GM12891 (cell line): ENCODE data around the gene F2RL3.

Source experiments
- DNase-seq: peaks from one replicate; pipeline ENCODE4 v3.0.0; 2011; ENCODE audit warnings: low spot score; ENCODE audit not compliant: insufficient read length
- FAIRE-seq: peaks from 2 replicates; lab custom pipeline; 2011; peaks lifted over from hg19 to GRCh38; lab: Jason Lieb, UNC
- PAX5 ChIP-seq: IDR thresholded peaks from 2 replicates; pipeline ENCODE4 v1.6.1; 2011; ENCODE audit warnings: low read length, moderate library complexity, mild to moderate bottlenecking; ENCODE audit not compliant: insufficient read depth, severe bottlenecking
- POLR2A ChIP-seq: IDR thresholded peaks from 2 replicates; pipeline ENCODE4 v1.6.1; 2011; ENCODE audit warnings: low read depth, low read length, control low read depth
- POLR2AphosphoS5 ChIP-seq: IDR thresholded peaks from 2 replicates; pipeline ENCODE4 v1.6.1; 2011; ENCODE audit warnings: low read depth, low read length, control low read depth
- POU2F2 ChIP-seq: IDR thresholded peaks from 2 replicates; pipeline ENCODE4 v1.6.1; 2011; ENCODE audit warnings: low read depth, mild to moderate bottlenecking, control low read depth, low read length, moderate library complexity
- SPI1 ChIP-seq: IDR thresholded peaks from 2 replicates; pipeline ENCODE4 v1.6.1; 2011; ENCODE audit warnings: low read depth, low read length, control low read depth
- TAF1 ChIP-seq: IDR thresholded peaks from 2 replicates; pipeline ENCODE4 v1.6.1; 2011; ENCODE audit warnings: low read depth, low read length, control low read depth

F2RL3 gene

DNA sequence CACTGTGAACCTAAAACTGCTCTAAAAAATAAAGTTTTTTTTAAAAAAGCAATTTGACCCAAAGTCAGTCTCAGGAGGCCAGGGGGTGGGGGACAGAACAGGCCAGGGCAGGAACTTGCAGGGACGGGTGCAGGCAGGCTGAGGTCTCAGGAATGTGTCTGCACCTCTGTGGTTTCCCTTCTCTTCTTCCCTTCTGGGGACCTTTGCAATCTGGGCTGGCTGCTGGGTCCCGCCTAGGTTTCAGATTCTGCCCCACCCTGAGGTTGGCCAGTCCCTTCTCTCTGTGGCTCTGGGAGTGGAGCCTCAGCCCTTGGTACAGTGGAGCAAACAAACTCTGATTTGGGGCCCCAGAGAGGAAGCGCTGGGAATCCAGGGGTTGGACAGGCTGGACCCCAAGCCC lies 5.3 kb upstream of the F2RL3 start:
- TF ChIP-seq POU2F2 (no peak), SPI1 (no peak), POLR2A (no peak), PAX5 (no peak), POLR2AphosphoS5 (no peak), TAF1 (no peak)
- no peak for DNase-seq
- FAIRE-seq, result no peak

- DNase-seq (no peak), FAIRE-seq (no peak)
- TF ChIP-seq SPI1 (no peak), POU2F2 (no peak), POLR2AphosphoS5 (no peak), POLR2A (no peak), PAX5 (no peak), TAF1 (no peak)
These were observed 3.6 kb upstream of the F2RL3 start for GRCh38 chr19:16885166-16885565.

DNA sequence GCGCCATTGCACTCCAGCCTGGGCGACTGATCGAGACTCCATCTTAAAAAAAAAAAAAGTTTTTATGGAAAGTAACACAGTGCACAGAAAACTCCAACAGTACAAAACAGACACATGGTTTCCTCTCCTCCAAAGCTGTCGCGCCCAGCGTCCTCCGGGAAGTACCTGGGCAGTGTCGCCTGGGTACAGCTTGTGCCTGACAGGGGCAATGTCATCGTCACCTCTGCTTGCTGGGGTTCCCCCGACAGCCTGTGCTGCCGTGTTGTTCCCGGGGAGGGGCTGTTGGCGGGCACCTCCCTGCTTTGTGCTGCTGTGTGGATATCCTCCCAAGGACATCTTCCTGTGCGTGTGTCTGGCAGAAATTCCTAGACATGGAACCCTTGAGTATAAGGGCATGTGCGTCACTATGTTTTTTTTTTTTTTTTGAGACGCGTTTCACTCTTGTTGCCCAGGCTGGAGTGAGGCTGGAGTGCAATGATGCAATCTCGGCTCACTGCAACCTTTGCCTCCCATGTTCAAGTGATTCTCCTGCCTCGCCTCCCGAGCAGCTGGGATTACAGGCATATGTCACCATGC lies 2.4 kb upstream of the F2RL3 start:
- FAIRE-seq (no peak), DNase-seq (no peak)
- TF ChIP-seq SPI1 (no peak), POLR2AphosphoS5 (no peak), PAX5 (no peak), POLR2A (no peak), TAF1 (no peak), POU2F2 (no peak)

DNA sequence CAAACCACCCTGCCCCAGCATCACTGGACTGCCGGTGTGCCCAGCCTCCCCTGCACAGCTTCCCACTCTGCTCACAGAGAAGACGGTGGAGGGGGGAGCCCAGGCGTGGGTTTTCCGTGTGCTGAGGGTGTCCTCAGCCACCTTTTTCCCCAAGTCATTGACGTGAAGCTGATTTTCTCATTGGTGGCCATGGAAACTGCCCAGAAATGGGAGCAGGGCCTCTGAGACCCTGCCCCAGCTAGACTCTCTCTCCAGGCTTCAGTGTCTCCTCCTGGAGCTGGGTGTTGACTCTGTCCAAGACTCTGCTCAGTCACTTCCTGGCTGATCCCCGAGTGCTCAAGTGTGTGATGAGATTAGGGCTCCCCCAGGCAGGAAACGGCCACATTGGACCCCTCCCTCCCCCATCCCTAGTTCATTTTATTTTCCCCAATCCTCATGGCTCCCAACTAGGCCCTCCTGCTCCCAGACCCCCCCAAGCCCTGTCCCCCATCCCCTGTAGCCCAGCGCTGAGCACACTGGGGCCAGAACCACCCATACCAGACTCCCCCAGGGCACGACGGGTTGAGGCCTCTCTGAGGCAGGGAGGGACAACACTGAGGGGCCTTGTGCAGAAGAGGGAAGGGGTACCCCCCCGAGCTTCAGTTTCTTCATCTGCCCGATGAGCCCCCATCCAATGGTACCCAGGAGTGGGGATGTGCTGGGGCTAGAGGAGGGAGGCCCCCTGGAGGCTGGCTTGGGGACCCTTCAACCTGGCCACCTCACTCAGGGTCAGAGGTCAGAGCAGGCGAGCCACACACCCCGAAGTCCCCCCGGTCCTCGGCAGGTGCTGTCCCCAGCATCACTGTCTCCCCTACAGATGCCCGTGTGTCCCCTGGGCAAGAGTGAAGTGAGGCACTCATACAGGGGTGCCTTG lies 1.2 kb upstream of the F2RL3 start:
- no peak for FAIRE-seq

GRCh38 chr19:16889366-16889882 lies 625 bp downstream of the F2RL3 start:
- peak; percentile 31 for FAIRE-seq

More for the DNA sequence above, 1.2 kb upstream of the F2RL3 start:
- TF ChIP-seq POLR2A, result no peak
- no peak for TF ChIP-seq SPI1
- TF ChIP-seq PAX5, result no peak
- no peak for TF ChIP-seq POLR2AphosphoS5
- no peak for TF ChIP-seq POU2F2
- no peak for TF ChIP-seq TAF1
- DNase-seq, result no peak

DNA sequence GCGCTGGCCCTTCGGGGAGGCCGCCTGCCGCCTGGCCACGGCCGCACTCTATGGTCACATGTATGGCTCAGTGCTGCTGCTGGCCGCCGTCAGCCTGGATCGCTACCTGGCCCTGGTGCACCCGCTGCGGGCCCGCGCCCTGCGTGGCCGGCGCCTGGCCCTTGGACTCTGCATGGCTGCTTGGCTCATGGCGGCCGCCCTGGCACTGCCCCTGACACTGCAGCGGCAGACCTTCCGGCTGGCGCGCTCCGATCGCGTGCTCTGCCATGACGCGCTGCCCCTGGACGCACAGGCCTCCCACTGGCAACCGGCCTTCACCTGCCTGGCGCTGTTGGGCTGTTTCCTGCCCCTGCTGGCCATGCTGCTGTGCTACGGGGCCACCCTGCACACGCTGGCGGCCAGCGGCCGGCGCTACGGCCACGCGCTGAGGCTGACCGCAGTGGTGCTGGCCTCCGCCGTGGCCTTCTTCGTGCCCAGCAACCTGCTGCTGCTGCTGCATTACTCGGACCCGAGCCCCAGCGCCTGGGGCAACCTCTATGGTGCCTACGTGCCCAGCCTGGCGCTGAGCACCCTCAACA lies 1.2 kb downstream of the F2RL3 start:
- FAIRE-seq, result no peak
- DNase-seq, result no peak

More at GRCh38 chr19:16889366-16889882, 625 bp downstream of the F2RL3 start:
- TF ChIP-seq POU2F2 (no peak), PAX5 (no peak)
- no peak for DNase-seq

DNA sequence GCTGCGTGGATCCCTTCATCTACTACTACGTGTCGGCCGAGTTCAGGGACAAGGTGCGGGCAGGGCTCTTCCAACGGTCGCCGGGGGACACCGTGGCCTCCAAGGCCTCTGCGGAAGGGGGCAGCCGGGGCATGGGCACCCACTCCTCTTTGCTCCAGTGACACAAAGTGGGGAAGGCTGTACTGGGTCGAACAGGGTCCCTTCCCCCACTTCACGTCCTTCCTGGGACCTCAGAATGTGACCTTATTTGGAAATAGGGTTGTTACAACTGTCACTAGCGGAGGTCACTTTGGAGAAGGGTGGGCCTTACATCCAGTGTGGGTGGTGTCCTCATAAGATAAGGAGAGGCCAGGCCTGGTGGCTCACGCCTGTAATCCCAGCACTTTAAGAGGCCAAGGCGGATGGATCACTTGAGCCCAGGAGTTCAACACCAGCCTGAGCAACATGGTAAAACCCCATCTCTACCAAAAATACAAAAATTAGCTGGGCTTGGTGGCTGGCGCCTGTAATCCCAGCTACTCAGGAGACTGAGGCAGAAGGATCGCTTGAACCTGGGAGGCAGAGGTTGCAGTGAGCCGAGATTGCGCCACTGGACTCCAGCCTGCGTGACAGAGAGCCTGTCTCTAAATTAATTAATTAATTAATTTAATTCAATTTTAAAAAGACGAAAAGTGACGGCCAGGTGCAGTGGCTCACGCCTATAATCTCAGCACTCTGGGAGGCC lies 1.8 kb downstream of the F2RL3 start:
- no peak for DNase-seq
- TF ChIP-seq PAX5 (no peak), SPI1 (no peak), TAF1 (no peak), POLR2AphosphoS5 (no peak), POLR2A (no peak), POU2F2 (no peak)
- FAIRE-seq, result no peak

More for the DNA sequence above, 1.2 kb downstream of the F2RL3 start:
- TF ChIP-seq POLR2A (no peak), TAF1 (no peak), POU2F2 (no peak), SPI1 (no peak), POLR2AphosphoS5 (no peak), PAX5 (no peak)

- TF ChIP-seq POLR2A, result no peak
- no peak for TF ChIP-seq POLR2AphosphoS5
- no peak for TF ChIP-seq POU2F2
- TF ChIP-seq TAF1, result no peak
- TF ChIP-seq PAX5, result no peak
- TF ChIP-seq SPI1, result no peak
- DNase-seq, result no peak
- FAIRE-seq, result no peak
These were observed 3.0 kb downstream of the F2RL3 start for GRCh38 chr19:16891696-16892382.

DNA sequence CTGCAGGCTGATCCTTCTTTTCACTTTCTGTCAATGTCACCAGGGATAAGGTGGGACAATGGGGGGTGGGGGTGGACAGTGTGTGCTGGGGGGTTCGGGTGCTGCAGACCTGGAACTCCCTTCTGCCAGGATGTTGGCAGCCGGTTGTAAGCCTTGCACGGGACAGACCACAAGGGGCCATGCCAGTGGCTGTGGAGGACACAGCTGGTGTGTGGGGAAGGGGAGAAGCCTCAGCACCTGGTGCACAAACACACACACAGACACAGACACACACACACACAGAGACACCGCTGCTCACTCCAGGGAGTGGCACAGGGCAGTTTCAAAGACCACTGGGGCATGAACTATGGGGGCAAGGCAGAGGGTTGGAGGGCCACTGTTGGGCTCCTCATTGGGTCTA lies 3.6 kb downstream of the F2RL3 start:
- DNase-seq, result no peak
- no peak for FAIRE-seq
- TF ChIP-seq PAX5, result no peak
- TF ChIP-seq POU2F2, result no peak
- TF ChIP-seq SPI1, result no peak
- TF ChIP-seq TAF1, result no peak
- TF ChIP-seq POLR2AphosphoS5, result no peak
- no peak for TF ChIP-seq POLR2A
